Activated CD4-positive, alpha-beta T cell treated with anti-CD3 and anti-CD28 coated beads for 1 hour (primary cell): ENCODE measurements around the gene LBP.
"Not testable (repeated sequence)": the region's sequence is repeated elsewhere in the genome, so short reads cannot be mapped to it uniquely, and the experiment has no call there.

ENCODE experiments used
- DNase-seq: peaks from one replicate; pipeline ENCODE4 v3.0.0-alpha.2; 2020

Gene LBP

GRCh38 chr20:38346247-38346651 is at the start of gene LBP:
LBP (plus strand) TSS chr20:38346482; CDS start chr20:38346517, 35 bp downstream.
- no peak for DNase-seq

DNA sequence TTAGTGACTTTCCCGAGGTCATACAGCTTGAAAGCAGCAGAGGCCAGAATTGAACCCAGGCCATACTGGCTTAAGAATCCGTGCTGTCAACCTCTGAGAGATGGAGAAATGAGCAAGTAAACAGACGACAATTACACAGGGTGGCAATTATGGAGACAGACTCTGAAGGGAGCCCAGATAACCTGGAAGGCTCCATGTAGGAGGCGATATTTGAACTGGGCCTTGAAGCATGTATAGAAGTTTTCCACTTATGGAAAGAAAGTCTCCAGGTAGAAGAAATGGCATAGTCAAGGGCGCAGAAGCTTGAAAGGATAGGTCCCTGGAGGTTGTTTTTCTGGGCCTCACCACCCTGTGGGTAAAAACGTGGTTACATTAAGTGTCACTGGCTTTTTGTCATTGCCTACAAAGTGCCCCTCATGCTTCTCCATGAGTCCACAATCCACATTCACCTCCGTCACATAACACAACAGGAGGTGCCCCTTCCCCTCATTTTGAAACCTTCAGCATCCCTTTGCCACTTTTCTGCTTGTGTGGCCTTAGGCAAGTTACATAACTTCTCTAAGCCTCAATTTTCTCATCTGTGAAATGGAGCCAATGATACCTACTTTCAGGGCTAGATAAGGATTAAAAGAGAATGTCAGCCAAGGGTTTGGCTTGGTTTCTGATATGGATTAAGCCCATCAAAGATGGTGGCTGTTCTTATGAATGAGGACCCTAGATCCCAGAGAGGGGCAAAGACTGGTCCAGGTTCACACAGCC is 48.2 kb upstream of the LBP start:
- DNase-seq = no peak

DNA sequence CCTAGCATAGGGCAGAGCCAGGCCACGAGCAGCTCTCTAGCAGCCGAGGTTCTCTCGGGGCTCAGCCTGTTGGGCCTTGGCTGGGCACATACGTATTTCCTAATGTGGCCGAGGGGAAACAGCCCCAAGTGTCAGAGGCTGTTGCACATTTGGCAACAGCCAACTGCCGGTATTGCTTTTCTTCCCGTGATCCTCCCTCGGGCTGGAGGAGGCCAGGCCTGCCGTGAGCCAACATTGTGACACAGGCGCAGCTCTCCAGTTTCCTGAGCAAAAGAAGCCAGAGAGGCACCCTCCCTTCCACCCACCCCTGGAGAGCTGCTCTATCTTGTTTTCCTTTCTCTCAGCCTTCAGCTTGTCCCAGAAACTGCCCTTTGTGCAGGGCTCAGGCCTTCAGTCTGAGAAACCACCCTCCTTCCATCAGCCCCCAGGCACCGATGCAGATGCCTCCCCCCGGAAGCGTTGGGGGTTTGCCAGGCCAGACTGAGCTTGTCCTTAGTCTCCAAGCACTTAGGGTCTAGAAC is 47.5 kb upstream of the LBP start:
- no peak for DNase-seq

DNA sequence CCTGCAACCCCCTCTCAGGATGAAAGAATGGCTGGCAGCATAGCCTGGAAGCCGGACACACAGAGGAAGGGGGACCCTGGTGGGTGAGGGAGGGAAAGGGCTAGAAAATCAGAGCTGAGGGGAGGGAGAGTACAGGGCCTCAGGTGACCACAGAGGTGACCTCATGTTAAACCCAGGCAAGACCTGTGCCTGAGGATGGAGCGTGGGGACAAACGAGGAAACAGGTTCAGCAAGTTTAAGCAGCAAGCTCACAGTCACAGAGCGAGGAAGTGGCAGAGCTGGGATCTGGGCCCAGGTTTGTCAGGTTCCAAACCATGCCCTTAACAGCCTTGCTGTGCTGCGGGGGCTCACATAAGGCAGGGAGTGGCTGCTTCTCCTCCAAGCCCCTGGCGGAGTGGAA is 46.3 kb upstream of the LBP start:
- DNase-seq = no peak

DNA sequence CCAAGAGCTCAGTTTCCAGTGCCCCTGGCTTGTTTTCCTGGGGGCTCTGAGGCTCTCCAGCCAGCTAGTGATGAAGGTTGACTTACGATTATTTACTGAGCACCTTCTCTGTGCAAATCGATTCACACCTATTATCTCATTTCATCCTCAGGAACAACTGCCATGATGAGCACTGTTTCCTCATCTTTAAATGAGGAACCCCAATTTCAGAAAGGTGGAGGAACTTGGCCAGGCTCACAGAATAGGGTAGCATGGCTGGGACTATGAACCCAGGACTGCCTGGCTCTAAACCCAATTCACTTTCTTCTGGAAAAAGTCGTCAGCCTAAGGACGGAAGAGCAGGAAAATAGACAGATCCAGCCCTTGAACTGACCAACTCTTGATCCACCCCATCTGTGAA is 45.8 kb upstream of the LBP start:
- DNase-seq = no peak

DNA sequence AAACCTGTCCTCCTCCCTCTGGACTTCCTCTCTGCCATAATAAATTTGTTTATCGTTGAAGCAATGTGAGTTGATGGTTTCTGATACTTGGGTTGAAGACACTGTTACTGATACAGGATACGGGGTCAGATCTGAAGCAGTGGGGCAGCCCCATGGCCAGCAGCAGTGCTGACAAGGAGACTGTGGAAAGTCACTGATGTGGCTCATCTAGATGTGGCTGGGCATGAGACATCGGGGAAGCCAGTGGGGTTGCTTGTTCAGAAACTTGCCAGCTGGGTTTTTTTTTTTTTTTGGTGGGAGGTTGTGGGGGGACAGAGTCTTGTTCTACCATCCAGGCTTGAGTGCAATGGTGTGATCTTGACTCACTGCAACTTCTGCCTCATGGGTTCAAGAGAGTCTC is 45.0 kb upstream of the LBP start:
- DNase-seq = no peak

- no peak for DNase-seq
Observed at GRCh38 chr20:38302786-38303185, 43.5 kb upstream of the LBP start.

DNA sequence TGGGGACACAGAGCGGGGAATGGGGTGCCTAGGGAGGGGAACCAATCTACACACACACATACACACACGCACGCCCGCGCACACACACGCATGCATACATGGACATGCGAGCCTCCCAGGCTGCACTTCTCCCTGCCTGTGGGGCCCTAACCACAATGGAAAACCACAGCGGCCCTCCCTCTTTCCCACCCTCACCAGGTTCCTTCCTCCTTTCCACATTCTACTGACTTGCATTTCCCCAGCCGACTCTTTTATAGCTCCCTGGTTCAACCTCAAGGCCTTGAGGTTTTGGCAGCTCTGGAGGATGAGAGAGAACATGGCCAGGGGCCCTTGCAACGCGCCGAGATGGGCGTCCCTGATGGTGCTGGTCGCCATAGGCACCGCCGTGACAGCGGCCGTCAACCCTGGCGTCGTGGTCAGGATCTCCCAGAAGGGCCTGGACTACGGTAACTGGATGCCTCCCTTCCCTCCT is 42.3 kb upstream of the LBP start, which contains the start of gene BPI:
Gene BPI, plus strand, starts transcription at position 249 of the 472 bp plus-strand sequence. Its CDS starts 68 bp downstream, at position 317.
- no peak for DNase-seq

DNA sequence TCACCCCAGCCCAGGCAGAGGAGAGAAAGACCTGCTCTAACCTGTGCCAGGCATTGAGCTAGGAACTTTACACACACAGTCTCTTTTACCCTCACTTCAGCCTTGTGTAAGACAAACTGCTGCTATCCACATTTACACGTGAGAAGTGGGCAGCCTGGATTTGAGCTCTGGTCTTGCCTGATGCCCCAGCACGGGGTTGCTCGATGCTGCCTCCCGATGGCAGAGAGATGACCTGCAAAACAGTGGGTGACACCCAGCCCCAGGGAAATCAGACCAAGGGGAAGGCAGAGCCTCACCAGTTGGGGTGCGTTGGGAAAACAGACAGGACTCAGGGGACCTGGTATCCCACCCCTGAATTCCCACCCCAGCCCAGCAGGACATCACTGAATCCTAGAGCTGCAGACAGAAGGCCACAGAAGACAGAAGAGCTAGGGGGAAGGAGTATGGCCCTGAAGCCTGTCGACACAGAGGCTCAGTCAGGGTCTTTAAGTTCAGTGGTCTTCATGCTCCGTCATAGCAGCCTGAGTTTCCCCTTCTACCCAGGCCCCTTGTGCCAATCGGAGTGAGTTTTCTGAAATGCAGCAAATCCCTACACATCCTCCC is 41.3 kb upstream of the LBP start:
- DNase-seq = no peak

DNA sequence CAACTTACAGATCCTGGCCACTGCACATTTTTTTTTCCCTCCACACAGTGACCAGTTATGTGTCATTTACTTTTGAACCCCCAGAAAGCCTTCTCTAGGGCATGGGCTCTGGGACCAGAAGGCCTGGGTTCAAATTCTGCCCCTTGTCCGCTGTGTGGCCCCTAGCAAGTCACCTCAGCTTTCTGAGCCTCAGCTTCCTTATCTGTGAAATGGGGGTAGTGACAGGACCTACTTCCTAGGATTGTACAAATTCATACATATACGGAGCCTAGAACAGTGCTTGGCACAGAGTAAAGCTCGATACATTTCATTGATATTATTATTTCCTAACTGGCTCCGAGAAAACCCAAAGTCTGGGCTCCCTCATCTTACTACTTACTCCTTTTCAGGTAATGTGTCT is 40.7 kb upstream of the LBP start:
- DNase-seq = no peak

- DNase-seq = no peak
Observed at GRCh38 chr20:38306379-38306778, 39.9 kb upstream of the LBP start.

DNA sequence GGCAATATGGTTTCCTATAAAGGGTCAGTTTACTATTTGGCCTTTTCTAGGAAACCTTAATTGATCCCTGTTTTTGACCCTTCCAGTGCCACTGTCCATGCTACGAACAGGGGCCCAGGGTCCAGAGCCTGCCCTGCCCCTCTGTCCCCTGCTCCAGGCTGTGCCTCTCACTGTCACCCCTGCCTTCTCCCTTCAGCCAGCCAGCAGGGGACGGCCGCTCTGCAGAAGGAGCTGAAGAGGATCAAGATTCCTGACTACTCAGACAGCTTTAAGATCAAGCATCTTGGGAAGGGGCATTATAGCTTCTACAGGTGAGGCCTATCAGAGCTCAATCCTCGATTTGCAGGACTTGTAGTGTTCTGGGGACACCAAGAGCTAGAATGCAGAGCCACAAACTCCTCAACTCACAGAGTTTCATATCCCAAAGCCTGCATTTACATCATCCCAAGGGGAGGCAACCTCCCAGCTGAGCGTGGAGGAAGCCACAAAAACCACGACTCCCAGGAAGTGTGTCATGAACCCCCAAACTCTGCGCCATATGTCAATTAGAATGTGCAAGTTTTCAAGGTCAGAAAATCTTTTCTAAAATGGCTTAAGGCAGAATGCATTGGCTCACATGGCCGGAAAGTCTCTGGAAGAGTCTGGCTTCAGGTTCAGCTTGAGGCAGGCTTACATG is 38.8 kb upstream of the LBP start:
- DNase-seq = no peak

DNA sequence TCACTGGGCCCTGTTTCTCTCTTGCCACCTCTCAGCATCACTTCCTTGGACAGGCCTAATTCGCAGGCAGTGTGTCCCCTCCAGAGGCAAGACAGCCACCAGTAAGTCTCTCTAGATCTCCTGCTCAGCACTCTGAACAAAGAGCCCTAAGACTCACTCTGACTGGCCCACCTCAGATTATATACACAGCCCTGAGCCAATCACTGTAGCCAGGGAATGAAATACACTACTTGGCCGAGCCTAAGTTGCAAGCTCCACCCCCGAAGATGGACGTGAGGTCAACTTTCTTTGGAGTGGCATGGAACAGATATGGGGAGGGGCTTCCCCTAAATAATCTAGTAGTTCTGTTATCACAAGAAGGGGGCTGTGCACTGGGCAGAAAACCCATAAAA is 38.2 kb upstream of the LBP start:
- DNase-seq = no peak

DNA sequence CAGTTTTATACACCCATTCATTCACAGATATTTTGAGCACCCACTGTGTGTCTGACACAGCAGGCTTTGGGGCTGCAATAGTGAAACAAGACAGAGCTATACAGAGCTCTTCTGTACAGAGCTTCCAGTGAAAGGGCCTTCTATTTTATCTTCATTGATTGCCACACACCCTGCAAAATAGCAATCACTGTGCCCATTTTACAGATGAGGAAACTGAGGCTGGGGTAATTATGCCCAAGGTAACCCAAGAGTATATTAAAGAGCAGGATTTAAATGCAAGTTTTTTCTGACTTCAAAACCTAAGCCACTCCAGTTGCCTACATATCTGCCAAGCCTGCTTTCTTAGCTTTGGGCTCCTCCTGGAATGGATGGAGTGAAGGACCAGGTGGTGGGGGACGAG is 37.8 kb upstream of the LBP start:
- no peak for DNase-seq

- no peak for DNase-seq
Observed at GRCh38 chr20:38311091-38311490, 35.2 kb upstream of the LBP start.

DNA sequence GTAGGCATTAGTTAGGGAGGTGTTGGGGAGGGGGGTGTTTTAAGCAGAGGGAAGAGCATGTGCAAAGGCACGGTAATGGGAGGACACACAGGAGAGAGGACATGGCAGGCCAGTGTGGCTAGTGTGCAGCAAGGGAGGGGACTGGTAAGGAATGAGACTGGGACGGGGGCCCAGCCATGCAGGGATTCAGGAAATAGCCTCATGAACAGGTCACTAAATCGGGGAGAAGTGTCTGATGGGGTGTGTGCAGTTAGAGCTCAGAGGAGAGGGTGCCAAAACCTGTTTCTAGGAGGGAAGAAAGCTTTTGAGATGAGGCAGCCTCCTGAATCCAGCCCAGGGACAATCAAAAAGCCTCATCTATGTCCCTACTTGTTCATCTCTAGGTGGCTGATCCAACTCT is 34.8 kb upstream of the LBP start:
- no peak for DNase-seq

DNA sequence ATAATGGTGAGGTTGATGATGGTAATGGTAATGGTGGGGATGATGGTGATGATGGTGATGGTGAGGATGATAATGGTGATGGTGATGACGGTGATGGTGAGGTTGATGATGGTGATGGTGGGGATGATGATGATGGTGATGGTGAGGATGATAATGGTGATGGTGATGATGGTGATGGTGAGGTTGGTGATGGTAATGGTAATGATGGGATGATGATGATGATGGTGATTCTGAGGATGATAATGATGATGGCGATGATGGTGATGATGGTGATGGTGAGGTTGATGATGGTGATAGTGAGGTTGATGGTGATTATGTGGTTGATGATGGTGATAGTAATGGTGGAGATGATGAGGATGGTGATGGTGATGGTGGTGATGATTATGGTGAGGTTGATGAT is 32.6 kb upstream of the LBP start:
- DNase-seq = no peak

DNA sequence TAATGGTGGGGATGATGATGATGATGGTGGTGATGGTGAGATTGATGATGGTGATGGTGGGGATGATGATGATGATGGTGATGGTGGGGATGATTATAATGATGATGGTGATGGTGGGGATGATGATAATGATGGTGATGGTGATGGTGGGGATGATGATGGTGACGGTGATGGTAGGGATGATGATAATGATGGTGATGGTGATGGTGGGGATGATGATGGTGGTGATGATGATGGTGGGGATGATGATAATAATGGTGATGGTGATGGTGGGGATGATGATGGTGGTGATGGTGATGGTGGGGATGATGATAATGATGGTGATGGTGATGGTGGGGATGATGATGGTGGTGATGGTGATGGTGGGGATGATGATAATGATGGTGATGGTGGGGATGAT is 31.9 kb upstream of the LBP start:
- not testable (repeated sequence) for DNase-seq

DNA sequence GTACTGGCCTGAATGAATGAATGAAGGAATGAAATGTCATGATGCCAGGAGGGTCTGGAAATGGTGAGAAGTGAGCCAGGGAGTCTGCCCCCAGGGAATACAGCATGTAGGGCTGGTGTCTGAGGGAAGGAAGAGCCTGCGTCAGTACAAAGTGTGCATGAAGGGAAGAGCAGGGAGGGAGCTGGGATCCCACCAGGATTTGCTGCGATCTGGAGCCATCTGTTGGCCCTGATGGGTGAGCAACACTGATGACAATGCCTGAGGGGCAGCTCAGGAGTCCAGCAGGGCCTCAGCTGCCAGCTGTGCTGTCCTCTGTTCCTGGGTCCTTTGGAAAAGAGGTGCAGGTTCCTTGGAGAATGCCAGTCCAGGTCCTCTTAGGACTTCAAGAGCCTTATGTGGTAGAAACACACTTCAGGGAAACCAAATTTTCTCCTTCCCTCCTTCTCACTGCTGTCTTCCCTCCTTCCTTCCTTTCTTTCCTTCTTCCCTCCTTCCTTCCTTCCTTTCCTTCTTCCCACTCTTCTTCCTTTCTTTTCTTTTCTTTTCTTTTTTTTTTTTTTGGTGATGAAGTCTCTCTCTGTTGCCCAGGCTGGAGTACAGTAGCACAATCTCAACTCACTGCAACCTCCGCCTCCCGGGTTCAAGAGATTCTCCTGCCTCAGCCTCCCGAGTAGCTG is 30.9 kb upstream of the LBP start:
- no peak for DNase-seq

- DNase-seq = no peak
Observed at GRCh38 chr20:38316341-38316740, 29.9 kb upstream of the LBP start.

- DNase-seq = no peak
Observed at GRCh38 chr20:38317422-38317821, 28.9 kb upstream of the LBP start.

- no peak for DNase-seq
Observed at GRCh38 chr20:38320221-38320620, 26.1 kb upstream of the LBP start.

GRCh38 chr20:38321959-38322598 is 24.2 kb upstream of the LBP start:
- no peak for DNase-seq
